ENCODE measurements around the gene ADNP. TPM values are rescaled to one million over a fixed set of nuclear protein-coding genes. Genes with fewer than 3 reads are reported as not detected.
A peak's percentile ranks its signal among the peaks of the same experiment; 100 is the strongest.
"Not testable (repeated sequence)": the region's sequence is repeated elsewhere in the genome, so short reads cannot be mapped to it uniquely, and the experiment has no call there.

Gene ADNP
- 89.6 and 91.5 TPM in 2 replicates for polyA plus RNA-seq (2013)

DNA sequence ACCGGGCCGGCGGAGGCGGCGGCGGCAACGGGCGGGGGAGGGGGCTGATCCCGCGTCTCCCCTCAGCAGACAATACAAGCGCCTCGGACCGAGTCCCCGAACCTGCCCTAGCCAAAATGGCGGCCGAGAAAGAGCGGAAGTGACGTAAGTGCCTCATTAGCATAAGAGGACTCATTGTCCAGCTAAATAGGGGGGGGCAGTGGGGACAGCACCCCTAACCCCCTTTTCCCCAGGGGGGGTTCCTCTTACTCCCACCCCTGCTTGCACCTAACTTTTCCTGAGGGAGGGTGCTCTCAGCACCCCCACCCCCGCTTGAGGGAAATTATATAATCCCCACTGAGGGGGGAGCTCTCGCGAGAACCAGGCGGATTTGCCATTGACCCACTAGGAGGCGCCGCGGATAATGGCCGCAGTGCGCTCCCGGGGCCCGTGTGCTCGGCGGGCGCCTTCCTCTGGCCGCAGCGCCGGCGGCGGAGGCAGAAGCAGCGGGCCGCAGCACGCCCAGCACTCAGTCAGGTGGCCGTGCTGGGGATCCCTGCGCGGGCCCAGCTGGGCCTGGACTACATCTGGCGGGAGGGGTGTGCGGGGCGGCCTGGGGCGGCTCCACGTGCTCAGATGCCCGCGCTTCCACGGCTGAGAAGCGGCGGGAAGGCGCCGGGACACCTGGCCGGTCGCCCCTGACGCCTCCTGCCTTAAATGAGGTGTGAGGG is at the start of gene ADNP:
TSS of gene ADNP (minus strand) at position 132 of the 710 bp plus-strand sequence. CDS start 27,441 bp downstream, outside the sequence.
- peak within 1 kb of the TSS; percentile 100 for H3K4ac ChIP-seq (ENCODE audit: low read depth, low read length)
- peaks cover 16% of the 10 kb centered on the region for H3K79me1 ChIP-seq (ENCODE audit: low read length)
- H3K9me3 ChIP-seq (ENCODE audit: insufficient read depth, low read depth, low read length): no peaks in the 10 kb centered on the region
- peak within 1 kb of the TSS; percentile 76 for H3K4me2 ChIP-seq (ENCODE audit: low read length)
- peak within 1 kb of the TSS; percentile 98 for H4K12ac ChIP-seq (ENCODE audit: low read depth, low read length)
- peaks cover 19% of the 10 kb centered on the region for H3K79me2 ChIP-seq (ENCODE audit: control insufficient read depth, insufficient read depth, low read length, poor library complexity)
- H4K91ac ChIP-seq (ENCODE audit: low read depth, low read length): peak within 1 kb of the TSS; percentile 100
- H3K4me3 ChIP-seq (ENCODE audit: low read depth, low read length): peak within 1 kb of the TSS; percentile 96
- no peaks in the 10 kb centered on the region for H3K27me3 ChIP-seq (ENCODE audit: insufficient read depth, low read length)
- peak within 1 kb of the TSS; percentile 100 for H3K14ac ChIP-seq (ENCODE audit: low read length)
- H2BK5ac ChIP-seq (ENCODE audit: low read depth, low read length, poor library complexity): peak within 1 kb of the TSS; percentile 97
- H3K36me3 ChIP-seq (ENCODE audit: control insufficient read depth in 1 of 2, insufficient read depth in 2 of 2, low read length in 2 of 2): peaks cover 3 to 6% of the 10 kb centered on the region in 2 experiments
- peak within 1 kb of the TSS; percentile 94 for H2BK120ac ChIP-seq (ENCODE audit: insufficient read depth, low read length, poor library complexity)
- H2AK5ac ChIP-seq (ENCODE audit: low read length): peak within 1 kb of the TSS; percentile 92
- H3K23ac ChIP-seq (ENCODE audit: low read length): no peak within 1 kb of the TSS
- peak within 1 kb of the TSS; percentile 95 for H3K27ac ChIP-seq (ENCODE audit: low read depth, low read length)
- peaks cover 7% of the 10 kb centered on the region in 2 experiments for H3K4me1 ChIP-seq (ENCODE audit: control insufficient read depth in 1 of 2, insufficient read depth in 2 of 2, low read length in 2 of 2)
- peak; percentile 86 to 93 for DNase-seq
- H3K9ac ChIP-seq (ENCODE audit: low read length): peak within 1 kb of the TSS; percentile 99
- peak within 1 kb of the TSS; percentile 91 for H2AFZ ChIP-seq (ENCODE audit: insufficient read depth, low read length, poor library complexity)
- H3K18ac ChIP-seq (ENCODE audit: low read length): peak within 1 kb of the TSS; percentile 93
- WGBS (ENCODE audit: extremely low coverage, insufficient coverage, insufficient read length): no CpG with 5 or more reads among the region's 58 CpGs
- peak within 1 kb of the TSS; percentile 98 for H4K8ac ChIP-seq (ENCODE audit: low read depth, low read length)
- peak within 1 kb of the TSS; percentile 46 for H2BK12ac ChIP-seq (ENCODE audit: low read length)

DNA sequence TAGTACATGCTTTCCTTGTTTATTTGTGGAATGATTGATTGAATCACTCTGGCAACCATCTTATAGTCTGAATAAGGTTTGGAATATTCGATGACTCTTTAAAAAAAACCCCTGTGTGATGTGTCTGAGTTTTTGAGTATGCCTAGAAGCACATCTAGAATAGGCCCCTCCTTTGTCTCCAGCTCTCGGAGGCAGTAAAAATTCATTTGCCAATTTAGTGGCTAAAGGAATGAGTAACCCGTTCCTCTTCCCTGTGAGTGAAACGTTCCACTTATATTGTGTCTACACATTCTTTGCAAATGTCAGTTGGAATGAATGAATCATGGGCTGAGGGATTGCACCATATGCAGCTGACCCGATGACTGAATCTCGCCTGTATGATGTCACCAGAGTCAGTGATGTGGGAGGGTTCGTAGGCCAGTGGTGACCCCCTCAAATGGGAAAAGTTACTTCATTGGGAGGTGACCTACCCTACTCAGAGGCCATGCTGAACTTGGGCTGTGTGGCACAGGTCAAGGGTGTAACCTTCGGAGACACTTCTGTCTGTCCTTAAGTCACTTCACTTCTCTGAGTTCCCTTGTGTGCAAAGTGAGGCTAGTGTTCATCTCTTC is 48.9 kb upstream of the ADNP start:
- H3K23ac ChIP-seq (ENCODE audit: low read length): no peak overlapping the region
- no peaks in the 10 kb centered on the region for H3K79me1 ChIP-seq (ENCODE audit: low read length)
- no peak overlapping the region for H4K12ac ChIP-seq (ENCODE audit: low read depth, low read length)
- H3K79me2 ChIP-seq (ENCODE audit: control insufficient read depth, insufficient read depth, low read length, poor library complexity): no peaks in the 10 kb centered on the region
- H2AFZ ChIP-seq (ENCODE audit: insufficient read depth, low read length, poor library complexity): no peak overlapping the region
- H3K27me3 ChIP-seq (ENCODE audit: insufficient read depth, low read length): no peaks in the 10 kb centered on the region
- H3K9me3 ChIP-seq (ENCODE audit: insufficient read depth, low read depth, low read length): no peaks in the 10 kb centered on the region
- no peak overlapping the region for H2BK5ac ChIP-seq (ENCODE audit: low read depth, low read length, poor library complexity)
- WGBS (ENCODE audit: extremely low coverage, insufficient coverage, insufficient read length): no CpG with 5 or more reads among the region's 8 CpGs
- no peak overlapping the region for H3K4me2 ChIP-seq (ENCODE audit: low read length)
- H4K91ac ChIP-seq (ENCODE audit: low read depth, low read length): peak overlapping the region; percentile 16
- no peak overlapping the region for H4K8ac ChIP-seq (ENCODE audit: low read depth, low read length)
- H3K4me1 ChIP-seq (ENCODE audit: control insufficient read depth in 1 of 2, insufficient read depth in 2 of 2, low read length in 2 of 2): peaks cover 0 to 5% of the 10 kb centered on the region in 2 experiments
- H2BK12ac ChIP-seq (ENCODE audit: low read length): no peak overlapping the region
- DNase-seq: peak; percentile 86 to 96
- no peaks in the 10 kb centered on the region for H3K36me3 ChIP-seq (ENCODE audit: control insufficient read depth in 1 of 2, insufficient read depth in 2 of 2, low read length in 2 of 2)
- no peak overlapping the region for H2AK5ac ChIP-seq (ENCODE audit: low read length)
- H3K27ac ChIP-seq (ENCODE audit: low read depth, low read length): no peak overlapping the region
- no peak overlapping the region for H3K14ac ChIP-seq (ENCODE audit: low read length)
- no peak overlapping the region for H3K9ac ChIP-seq (ENCODE audit: low read length)
- no peak overlapping the region for H3K18ac ChIP-seq (ENCODE audit: low read length)
- H3K4me3 ChIP-seq (ENCODE audit: low read depth, low read length): no peak overlapping the region
- H3K4ac ChIP-seq (ENCODE audit: low read depth, low read length): no peak overlapping the region
- no peak overlapping the region for H2BK120ac ChIP-seq (ENCODE audit: insufficient read depth, low read length, poor library complexity)

DNA sequence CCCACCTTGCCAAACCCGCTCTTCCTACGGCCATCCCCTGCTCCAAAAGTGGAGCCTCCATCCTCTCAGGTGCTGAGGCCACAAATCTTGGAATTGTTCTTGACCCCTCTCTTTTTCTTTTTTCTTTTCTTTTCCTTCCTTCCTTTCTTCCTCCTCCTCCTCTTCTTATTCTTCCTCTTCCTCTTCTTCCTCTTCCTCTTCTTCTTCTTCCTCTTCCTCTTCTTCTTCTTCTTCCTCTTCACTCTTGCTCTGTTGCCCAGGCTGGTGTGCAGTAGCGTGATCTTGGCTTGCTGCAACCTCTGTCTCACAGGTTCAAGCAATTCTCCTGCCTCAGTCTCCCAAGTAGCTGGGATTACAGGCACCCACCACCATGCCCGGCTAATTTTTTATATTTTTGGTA is 47.3 kb upstream of the ADNP start:
- H3K27me3 ChIP-seq (ENCODE audit: insufficient read depth, low read length); H3K4ac ChIP-seq (ENCODE audit: low read depth, low read length); DNase-seq; H3K4me1 ChIP-seq (ENCODE audit: control insufficient read depth in 1 of 2, insufficient read depth in 2 of 2, low read length in 2 of 2); H2BK12ac ChIP-seq (ENCODE audit: low read length); H3K23ac ChIP-seq (ENCODE audit: low read length); H4K91ac ChIP-seq (ENCODE audit: low read depth, low read length); H3K18ac ChIP-seq (ENCODE audit: low read length); H3K9ac ChIP-seq (ENCODE audit: low read length); H2AFZ ChIP-seq (ENCODE audit: insufficient read depth, low read length, poor library complexity); H3K27ac ChIP-seq (ENCODE audit: low read depth, low read length); H3K79me2 ChIP-seq (ENCODE audit: control insufficient read depth, insufficient read depth, low read length, poor library complexity); H2AK5ac ChIP-seq (ENCODE audit: low read length); H2BK120ac ChIP-seq (ENCODE audit: insufficient read depth, low read length, poor library complexity); H4K12ac ChIP-seq (ENCODE audit: low read depth, low read length); H3K79me1 ChIP-seq (ENCODE audit: low read length); H3K14ac ChIP-seq (ENCODE audit: low read length); H4K8ac ChIP-seq (ENCODE audit: low read depth, low read length); H3K4me3 ChIP-seq (ENCODE audit: low read depth, low read length); H3K4me2 ChIP-seq (ENCODE audit: low read length); H3K9me3 ChIP-seq (ENCODE audit: insufficient read depth, low read depth, low read length); H2BK5ac ChIP-seq (ENCODE audit: low read depth, low read length, poor library complexity); H3K36me3 ChIP-seq (ENCODE audit: control insufficient read depth in 1 of 2, insufficient read depth in 2 of 2, low read length in 2 of 2): not testable (repeated sequence)
- WGBS (ENCODE audit: extremely low coverage, insufficient coverage, insufficient read length): no CpG with 5 or more reads among the region's 4 CpGs

DNA sequence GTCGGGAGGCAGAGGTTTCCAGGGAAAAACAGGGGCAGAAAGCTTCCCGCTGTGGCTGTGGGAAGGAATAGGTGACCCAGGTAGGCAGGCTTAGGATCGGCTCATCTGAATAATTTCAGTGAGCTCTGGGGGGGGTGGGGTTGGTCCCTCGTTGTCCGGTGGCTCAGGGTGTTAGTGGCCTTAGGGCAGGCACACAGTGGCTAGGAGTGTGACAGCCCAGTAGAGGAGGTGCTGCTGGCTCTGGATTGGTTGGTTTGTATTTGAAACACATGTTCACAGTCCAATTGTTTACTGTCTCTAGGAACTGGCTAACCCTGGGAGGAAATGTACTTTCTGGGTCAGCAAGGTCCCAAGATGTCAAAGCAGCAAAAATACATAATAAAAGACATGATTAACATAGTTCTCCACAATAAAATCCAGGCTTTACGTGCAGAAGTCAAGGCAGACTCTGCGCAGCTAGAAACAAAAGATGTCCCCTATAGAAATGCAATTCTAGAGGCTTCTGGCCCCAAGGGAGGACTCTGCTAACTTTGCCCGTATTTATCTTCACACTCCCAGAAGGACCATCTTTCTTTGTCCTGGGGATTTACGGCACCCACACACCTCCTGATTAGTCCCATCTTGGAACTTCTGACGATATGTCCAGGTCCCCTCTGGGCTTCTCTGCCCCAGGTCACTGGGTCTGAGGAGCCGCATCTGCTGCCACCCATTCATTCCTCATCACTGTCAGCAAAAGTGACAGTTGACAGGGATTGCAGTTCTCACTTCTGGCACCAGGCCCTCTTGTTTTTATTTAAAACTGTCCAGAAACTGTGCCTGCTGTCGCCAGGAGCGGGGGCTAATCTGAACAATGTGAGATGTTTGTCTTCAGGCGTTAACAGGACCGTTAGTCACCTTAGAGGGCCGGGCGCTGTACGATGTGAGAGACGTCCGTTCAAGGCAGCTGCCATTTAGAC is 46.1 kb upstream of the ADNP start:
- no peak overlapping the region for H3K27ac ChIP-seq (ENCODE audit: low read depth, low read length)
- DNase-seq: peak; percentile 49 to 60
- H3K18ac ChIP-seq (ENCODE audit: low read length): no peak overlapping the region
- H4K8ac ChIP-seq (ENCODE audit: low read depth, low read length): no peak overlapping the region
- WGBS (ENCODE audit: extremely low coverage, insufficient coverage, insufficient read length): no CpG with 5 or more reads among the region's 20 CpGs
- no peak overlapping the region for H2BK12ac ChIP-seq (ENCODE audit: low read length)
- no peak overlapping the region for H4K91ac ChIP-seq (ENCODE audit: low read depth, low read length)
- no peak overlapping the region for H3K9ac ChIP-seq (ENCODE audit: low read length)
- no peak overlapping the region for H3K14ac ChIP-seq (ENCODE audit: low read length)
- peaks cover 0 to 5% of the 10 kb centered on the region in 2 experiments for H3K4me1 ChIP-seq (ENCODE audit: control insufficient read depth in 1 of 2, insufficient read depth in 2 of 2, low read length in 2 of 2)
- no peaks in the 10 kb centered on the region for H3K79me1 ChIP-seq (ENCODE audit: low read length)
- H3K79me2 ChIP-seq (ENCODE audit: control insufficient read depth, insufficient read depth, low read length, poor library complexity): no peaks in the 10 kb centered on the region
- no peak overlapping the region for H3K23ac ChIP-seq (ENCODE audit: low read length)
- no peak overlapping the region for H2BK5ac ChIP-seq (ENCODE audit: low read depth, low read length, poor library complexity)
- H2BK120ac ChIP-seq (ENCODE audit: insufficient read depth, low read length, poor library complexity): no peak overlapping the region
- no peak overlapping the region for H2AK5ac ChIP-seq (ENCODE audit: low read length)
- H3K27me3 ChIP-seq (ENCODE audit: insufficient read depth, low read length): no peaks in the 10 kb centered on the region
- no peak overlapping the region for H2AFZ ChIP-seq (ENCODE audit: insufficient read depth, low read length, poor library complexity)
- no peaks in the 10 kb centered on the region for H3K9me3 ChIP-seq (ENCODE audit: insufficient read depth, low read depth, low read length)
- H3K4me2 ChIP-seq (ENCODE audit: low read length): no peak overlapping the region
- no peak overlapping the region for H3K4ac ChIP-seq (ENCODE audit: low read depth, low read length)
- no peaks in the 10 kb centered on the region for H3K36me3 ChIP-seq (ENCODE audit: control insufficient read depth in 1 of 2, insufficient read depth in 2 of 2, low read length in 2 of 2)
- H3K4me3 ChIP-seq (ENCODE audit: low read depth, low read length): no peak overlapping the region
- no peak overlapping the region for H4K12ac ChIP-seq (ENCODE audit: low read depth, low read length)

Measured in trophoblast cell (in vitro differentiated cells and primary cell).